ENCODE measurements around the gene EHMT1. TPM values are rescaled to one million over a fixed set of nuclear protein-coding genes. Genes with fewer than 3 reads are reported as not detected.

The EHMT1 gene
- polyA plus RNA-seq, 1 of the 3 experiments (the other 2 are of a cell fraction) = 39.5 TPM

GRCh38 chr9:137731216-137731946 is 112.6 kb downstream of the EHMT1 start:
- H3K9ac ChIP-seq = no peak overlapping the region
- H3K9me2 ChIP-seq = no peaks in the 10 kb centered on the region
- WGBS (ENCODE audit: low lambda C conversion rate) = 95% methylated on average over 18 of the region's 18 CpGs
- H3F3A ChIP-seq (replicated peaks; ENCODE audit: insufficient read depth) = no peaks in the 10 kb centered on the region
- POLR2A ChIA-PET = no interaction called here
- H3K36me3 ChIP-seq (replicated peaks in 1 of 2; ENCODE audit: control insufficient read depth in 1 of 2, insufficient read depth in 2 of 2, low read length in 1 of 2) = peaks cover 46 to 56% of the 10 kb centered on the region in 2 experiments
- no peak for TF ChIP-seq FOXJ3 (CRISPR knock-in tag; IDR thresholded peaks at IDR 0.05)
- no peak for TF ChIP-seq POLR2AphosphoS5 (IDR thresholded peaks at IDR 0.05; ENCODE audit: low read depth, low read length)
- no peak for TF ChIP-seq USF1 (IDR thresholded peaks at IDR 0.05; ENCODE audit: borderline replicate concordance, low read depth)
- no peak for TF ChIP-seq SIN3A (IDR thresholded peaks at IDR 0.05; ENCODE audit: borderline replicate concordance, low read depth, low read length)
- no peak overlapping the region for H3K27ac ChIP-seq (ENCODE audit: low read depth in 2 of 2, low read length in 1 of 2)
- DNase-seq = no peak
- no peak overlapping the region for H2AFZ ChIP-seq (ENCODE audit: low read depth)
- H3K4me1 ChIP-seq (ENCODE audit: control insufficient read depth in 1 of 2, insufficient read depth in 2 of 2, low read depth in 1 of 2, low read length in 1 of 2) = no peaks in the 10 kb centered on the region
- CTCF ChIA-PET = no interaction called here
- peaks cover 55% of the 10 kb centered on the region for H3K79me2 ChIP-seq (ENCODE audit: insufficient read depth)
- H3K9me3 ChIP-seq = no peaks in the 10 kb centered on the region
- H3K4me2 ChIP-seq = no peak overlapping the region
- H3K4me3 ChIP-seq (ENCODE audit: low read depth in 2 of 2, low read length in 1 of 2) = no peak overlapping the region; a peak in 1 of 4 replicates
- no peaks in the 10 kb centered on the region for H3K27me3 ChIP-seq (ENCODE audit: insufficient read depth)
- H4K20me1 ChIP-seq (ENCODE audit: insufficient read depth) = no peaks in the 10 kb centered on the region

DNA sequence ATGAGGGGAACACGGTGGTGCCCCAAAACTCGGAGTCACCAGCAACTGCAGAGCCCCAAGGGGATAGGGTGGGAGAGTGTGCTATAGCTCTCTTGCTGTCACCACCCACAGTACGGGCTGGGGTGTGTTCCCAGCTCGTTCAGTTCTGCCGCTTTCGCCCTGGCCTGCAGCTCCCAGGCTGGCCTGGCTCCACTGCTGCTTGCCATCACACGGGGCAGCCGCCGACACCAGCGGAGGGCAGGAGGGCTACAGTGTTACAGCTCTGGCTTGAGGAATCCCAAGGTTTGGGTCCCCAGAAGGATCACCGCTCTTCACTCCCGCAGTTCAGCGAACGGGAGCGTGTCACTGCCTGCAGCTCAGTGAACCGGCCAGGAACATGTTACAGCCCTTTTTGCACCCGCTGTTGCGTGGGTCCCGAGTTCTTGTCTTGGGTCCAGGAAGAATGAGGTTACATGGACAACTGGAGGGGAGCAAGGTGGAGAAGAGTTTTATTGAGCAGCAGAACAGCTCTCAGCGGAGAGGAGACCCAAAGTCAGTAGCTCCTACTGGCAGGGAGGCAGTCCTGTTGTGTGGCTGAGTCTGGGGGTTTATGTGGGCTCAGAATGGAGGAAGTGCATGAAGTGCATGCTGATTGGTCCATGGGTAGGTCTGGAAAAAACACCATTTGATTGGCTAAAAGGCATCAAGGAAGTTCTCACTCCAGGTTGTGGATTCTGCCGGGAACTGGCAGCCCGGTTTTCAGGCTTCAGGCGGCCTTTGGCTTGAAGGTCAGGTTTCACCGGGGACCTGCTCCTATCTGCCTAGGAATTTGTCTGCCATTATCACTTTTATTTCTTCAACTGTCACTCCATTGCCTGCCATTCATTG is 113.4 kb downstream of the EHMT1 start:
- Histone ChIP-seq H3K9me3 (no peaks in the 10 kb centered on the region), H3K9me2 (no peaks in the 10 kb centered on the region), H4K20me1 (ENCODE audit: insufficient read depth) (no peaks in the 10 kb centered on the region), H3K4me2 (no peak overlapping the region), H3K27me3 (ENCODE audit: insufficient read depth) (no peaks in the 10 kb centered on the region), H3K36me3 (replicated peaks in 1 of 2; ENCODE audit: control insufficient read depth in 1 of 2, insufficient read depth in 2 of 2, low read length in 1 of 2) (peaks cover 41 to 56% of the 10 kb centered on the region in 2 experiments), H3K4me3 (ENCODE audit: low read depth in 2 of 2, low read length in 1 of 2) (no peak overlapping the region; a peak in 1 of 4 replicates), H3K4me1 (ENCODE audit: control insufficient read depth in 1 of 2, insufficient read depth in 2 of 2, low read depth in 1 of 2, low read length in 1 of 2) (no peaks in the 10 kb centered on the region), H3K27ac (ENCODE audit: low read depth in 2 of 2, low read length in 1 of 2) (no peak overlapping the region), H3K9ac (no peak overlapping the region), H3F3A (replicated peaks; ENCODE audit: insufficient read depth) (no peaks in the 10 kb centered on the region), H2AFZ (ENCODE audit: low read depth) (no peak overlapping the region), H3K79me2 (ENCODE audit: insufficient read depth) (peaks cover 53% of the 10 kb centered on the region)
- no peak for DNase-seq
- 99% methylated on average over 15 of the region's 24 CpGs for WGBS (ENCODE audit: low lambda C conversion rate)
- ChIA-PET CTCF (no interaction called here), POLR2A (no interaction called here)
- TF ChIP-seq JUND (IDR thresholded peaks at IDR 0.05) = no peak
- TF ChIP-seq POLR2AphosphoS5 (IDR thresholded peaks at IDR 0.05; ENCODE audit: low read depth, low read length) = no peak
- TF ChIP-seq RAD21 (IDR thresholded peaks at IDR 0.05; ENCODE audit: low read length) = no peak
- no peak for TF ChIP-seq FOXJ3 (CRISPR knock-in tag; IDR thresholded peaks at IDR 0.05)
- TF ChIP-seq, protein P1, sequence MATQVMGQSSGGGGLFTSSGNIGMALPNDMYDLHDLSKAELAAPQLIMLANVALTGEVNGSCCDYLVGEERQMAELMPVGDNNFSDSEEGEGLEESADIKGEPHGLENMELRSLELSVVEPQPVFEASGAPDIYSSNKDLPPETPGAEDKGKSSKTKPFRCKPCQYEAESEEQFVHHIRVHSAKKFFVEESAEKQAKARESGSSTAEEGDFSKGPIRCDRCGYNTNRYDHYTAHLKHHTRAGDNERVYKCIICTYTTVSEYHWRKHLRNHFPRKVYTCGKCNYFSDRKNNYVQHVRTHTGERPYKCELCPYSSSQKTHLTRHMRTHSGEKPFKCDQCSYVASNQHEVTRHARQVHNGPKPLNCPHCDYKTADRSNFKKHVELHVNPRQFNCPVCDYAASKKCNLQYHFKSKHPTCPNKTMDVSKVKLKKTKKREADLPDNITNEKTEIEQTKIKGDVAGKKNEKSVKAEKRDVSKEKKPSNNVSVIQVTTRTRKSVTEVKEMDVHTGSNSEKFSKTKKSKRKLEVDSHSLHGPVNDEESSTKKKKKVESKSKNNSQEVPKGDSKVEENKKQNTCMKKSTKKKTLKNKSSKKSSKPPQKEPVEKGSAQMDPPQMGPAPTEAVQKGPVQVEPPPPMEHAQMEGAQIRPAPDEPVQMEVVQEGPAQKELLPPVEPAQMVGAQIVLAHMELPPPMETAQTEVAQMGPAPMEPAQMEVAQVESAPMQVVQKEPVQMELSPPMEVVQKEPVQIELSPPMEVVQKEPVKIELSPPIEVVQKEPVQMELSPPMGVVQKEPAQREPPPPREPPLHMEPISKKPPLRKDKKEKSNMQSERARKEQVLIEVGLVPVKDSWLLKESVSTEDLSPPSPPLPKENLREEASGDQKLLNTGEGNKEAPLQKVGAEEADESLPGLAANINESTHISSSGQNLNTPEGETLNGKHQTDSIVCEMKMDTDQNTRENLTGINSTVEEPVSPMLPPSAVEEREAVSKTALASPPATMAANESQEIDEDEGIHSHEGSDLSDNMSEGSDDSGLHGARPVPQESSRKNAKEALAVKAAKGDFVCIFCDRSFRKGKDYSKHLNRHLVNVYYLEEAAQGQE (IDR thresholded peaks at IDR 0.05; ENCODE audit: low read depth, low read length) = no peak
- no peak for TF ChIP-seq FOSL2 (IDR thresholded peaks at IDR 0.05; ENCODE audit: borderline replicate concordance, low read depth)
- no peak for TF ChIP-seq MXI1 (IDR thresholded peaks at IDR 0.05; ENCODE audit: low read depth, low read length)
- TF ChIP-seq SMC3 (IDR thresholded peaks at IDR 0.05; ENCODE audit: low read depth, low read length) = no peak
- TF ChIP-seq RFX5 (IDR thresholded peaks at IDR 0.05; ENCODE audit: low read length) = no peak
- TF ChIP-seq MEF2A (IDR thresholded peaks at IDR 0.05; ENCODE audit: borderline replicate concordance, low read depth) = no peak
- TF ChIP-seq, protein P2, sequence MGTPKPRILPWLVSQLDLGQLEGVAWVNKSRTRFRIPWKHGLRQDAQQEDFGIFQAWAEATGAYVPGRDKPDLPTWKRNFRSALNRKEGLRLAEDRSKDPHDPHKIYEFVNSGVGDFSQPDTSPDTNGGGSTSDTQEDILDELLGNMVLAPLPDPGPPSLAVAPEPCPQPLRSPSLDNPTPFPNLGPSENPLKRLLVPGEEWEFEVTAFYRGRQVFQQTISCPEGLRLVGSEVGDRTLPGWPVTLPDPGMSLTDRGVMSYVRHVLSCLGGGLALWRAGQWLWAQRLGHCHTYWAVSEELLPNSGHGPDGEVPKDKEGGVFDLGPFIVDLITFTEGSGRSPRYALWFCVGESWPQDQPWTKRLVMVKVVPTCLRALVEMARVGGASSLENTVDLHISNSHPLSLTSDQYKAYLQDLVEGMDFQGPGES (IDR thresholded peaks at IDR 0.05; ENCODE audit: low read depth, low read length) = no peak
- TF ChIP-seq SIN3A (IDR thresholded peaks at IDR 0.05; ENCODE audit: borderline replicate concordance, low read depth, low read length) = no peak
